Erythroblast (primary cell): ENCODE data around the gene USPL1.

ENCODE experiments used
- DNase-seq, 2 experiments: peaks; one replicate each; lab custom pipeline; 2025; lab: John Stamatoyannopoulos, UW
- GATA1 ChIP-seq: IDR thresholded peaks from 2 replicates; pipeline ENCODE4 v1.6.1; 2011; ENCODE audit warnings: low read depth, mild to moderate bottlenecking, control low read depth, low read length, moderate library complexity
- POLR2A ChIP-seq: IDR thresholded peaks from 2 replicates; pipeline ENCODE4 v1.6.1; 2011; ENCODE audit warnings: mild to moderate bottlenecking, low read length

USPL1 gene

GRCh38 chr13:30705680-30706079, 88.0 kb downstream of the USPL1 start:
- DNase-seq: no peak
- TF ChIP-seq POLR2A: no peak
- TF ChIP-seq GATA1: no peak

DNA sequence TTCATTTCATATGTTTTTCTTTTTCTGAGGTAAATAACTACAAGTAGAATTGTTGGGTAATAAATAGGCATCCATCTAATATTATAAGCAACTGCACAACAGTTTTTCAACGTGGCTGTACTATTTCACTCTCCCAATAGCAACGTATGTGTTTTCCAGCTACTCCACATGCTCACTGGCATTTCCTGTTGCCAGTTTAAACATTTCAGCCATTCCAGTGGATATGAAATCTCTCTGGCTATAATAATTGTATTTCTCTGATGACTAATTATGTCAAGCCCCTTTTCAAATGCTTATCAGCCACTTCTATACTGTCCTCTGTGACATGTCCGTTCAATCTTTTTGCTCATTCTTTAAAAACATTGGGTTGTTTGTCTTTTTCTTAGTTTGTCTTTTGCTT, 90.8 kb downstream of the USPL1 start:
- DNase-seq: no peak
- TF ChIP-seq GATA1: no peak
- TF ChIP-seq POLR2A: no peak
